Sigmoid colon (tissue), 4 donors: ENCODE data around the gene CSF2.

Experiments used
- EP300 ChIP-seq, 4 donors: sonication (generic); formaldehyde crosslinking; IDR thresholded peaks; one replicate each; pipeline ENCODE4 v1.6.1; 2017; ENCODE audit warnings: antibody characterized with exemption in 4 of 4
- POLR2A ChIP-seq, 2 donors: fragments of 450-650 bp; IDR thresholded peaks; one replicate each; pipeline ENCODE4 v1.6.1; 2016; ENCODE audit warnings: antibody characterized with exemption in 2 of 2, mild to moderate bottlenecking in 2 of 2, moderate library complexity in 2 of 2
- TF ChIP-seq, protein P1 (sequence below), 4 experiments: fragments of 450-650 bp in 3 of 4; fragments of 200-600 bp in 1 of 4; IDR thresholded peaks; one replicate each; pipeline ENCODE4 v1.5.1; 2016 to 2019; ENCODE audit warnings: antibody characterized with exemption in 4 of 4, mild to moderate bottlenecking in 3 of 4, moderate library complexity in 2 of 4

DNA sequence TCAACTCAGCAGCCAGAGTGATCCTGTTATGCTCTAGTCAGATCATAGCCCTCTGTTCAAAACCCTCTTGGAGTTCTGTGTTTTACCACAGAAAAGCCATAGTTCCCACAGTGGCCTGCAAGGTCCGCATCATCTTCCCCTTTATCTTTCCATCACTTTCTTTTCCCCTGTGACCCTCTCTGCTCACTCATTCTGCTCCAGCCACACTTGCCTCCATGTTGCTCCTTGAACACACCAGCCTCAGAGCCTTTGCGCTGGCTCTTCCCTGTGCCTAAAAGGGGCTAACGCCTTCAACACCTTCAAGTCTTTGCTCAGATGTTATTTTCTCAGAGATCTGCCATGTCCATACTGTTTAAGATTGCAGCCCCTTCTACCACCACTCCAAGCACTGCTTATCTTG, 26.3 kb downstream of the CSF2 start:
- no peak for TF ChIP-seq POLR2A (IDR thresholded peaks at IDR 0.05)
- TF ChIP-seq, protein P1, sequence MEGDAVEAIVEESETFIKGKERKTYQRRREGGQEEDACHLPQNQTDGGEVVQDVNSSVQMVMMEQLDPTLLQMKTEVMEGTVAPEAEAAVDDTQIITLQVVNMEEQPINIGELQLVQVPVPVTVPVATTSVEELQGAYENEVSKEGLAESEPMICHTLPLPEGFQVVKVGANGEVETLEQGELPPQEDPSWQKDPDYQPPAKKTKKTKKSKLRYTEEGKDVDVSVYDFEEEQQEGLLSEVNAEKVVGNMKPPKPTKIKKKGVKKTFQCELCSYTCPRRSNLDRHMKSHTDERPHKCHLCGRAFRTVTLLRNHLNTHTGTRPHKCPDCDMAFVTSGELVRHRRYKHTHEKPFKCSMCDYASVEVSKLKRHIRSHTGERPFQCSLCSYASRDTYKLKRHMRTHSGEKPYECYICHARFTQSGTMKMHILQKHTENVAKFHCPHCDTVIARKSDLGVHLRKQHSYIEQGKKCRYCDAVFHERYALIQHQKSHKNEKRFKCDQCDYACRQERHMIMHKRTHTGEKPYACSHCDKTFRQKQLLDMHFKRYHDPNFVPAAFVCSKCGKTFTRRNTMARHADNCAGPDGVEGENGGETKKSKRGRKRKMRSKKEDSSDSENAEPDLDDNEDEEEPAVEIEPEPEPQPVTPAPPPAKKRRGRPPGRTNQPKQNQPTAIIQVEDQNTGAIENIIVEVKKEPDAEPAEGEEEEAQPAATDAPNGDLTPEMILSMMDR (IDR thresholded peaks at IDR 0.05): no peak
- no peak for TF ChIP-seq EP300 (IDR thresholded peaks at IDR 0.05)
